NCI-H1048 (cell line): Measurements from ENCODE around the gene ZNF577.
A peak's percentile ranks its signal among the peaks of the same experiment; 100 is the strongest.
"Not testable (repeated sequence)": the region's sequence is repeated elsewhere in the genome, so short reads cannot be mapped to it uniquely, and the experiment has no call there.

Experiments used
- DNase-seq: peaks from one replicate; lab custom pipeline; 2025; lab: John Stamatoyannopoulos, UW

Gene ZNF577

DNA sequence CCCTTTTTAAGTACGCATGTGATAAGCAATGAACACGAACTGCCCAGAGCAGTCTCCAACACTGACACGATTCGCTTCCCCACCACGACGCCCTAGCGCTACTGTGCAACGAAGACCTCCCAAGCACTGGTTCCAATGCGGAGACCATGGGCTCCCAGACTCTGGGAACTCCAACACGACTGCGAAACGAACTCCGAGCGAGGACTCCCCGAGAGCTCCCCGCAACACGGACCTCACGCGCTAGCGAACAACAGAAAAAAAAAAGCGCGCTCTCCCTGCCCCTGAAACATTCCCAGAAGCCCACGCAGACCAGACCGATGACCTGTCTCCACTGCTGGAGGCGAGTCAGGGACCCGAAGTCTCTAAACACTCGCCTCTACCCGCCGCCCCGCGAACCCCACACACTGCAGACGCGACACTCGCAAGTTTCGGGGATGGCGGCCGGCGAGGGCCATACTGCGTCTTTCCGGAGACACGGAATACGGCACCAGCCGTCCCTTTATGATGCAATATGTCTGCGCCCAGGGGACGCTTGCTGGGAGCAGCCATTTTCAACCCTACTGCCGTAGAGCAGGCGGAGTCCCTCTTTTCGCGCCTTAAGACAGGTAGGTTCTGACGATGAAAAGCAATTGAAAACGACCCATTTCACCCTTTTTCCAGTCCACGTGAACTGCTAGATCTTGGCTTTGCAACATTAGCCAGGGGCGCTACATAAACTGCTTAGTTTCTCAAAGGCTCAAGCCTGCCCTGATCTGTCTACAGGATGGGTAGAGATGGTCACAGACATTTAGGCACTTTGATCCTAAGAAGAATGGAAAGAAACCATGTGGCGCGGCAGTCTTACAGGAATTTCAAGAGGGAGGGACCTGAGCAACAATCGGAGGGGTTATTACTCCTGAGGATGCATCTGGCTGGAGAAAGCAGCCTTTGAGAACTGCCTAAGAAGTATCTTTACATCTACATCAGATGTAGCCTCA, at the start of gene ZNF577:
Gene ZNF577 (minus strand): TSS at position 430 of the 977 bp plus-strand sequence. CDS start 7,569 bp downstream, outside the sequence.
- DNase-seq, result no peak

- no peak for DNase-seq
These were observed 44.2 kb upstream of the ZNF577 start for GRCh38 chr19:51931921-51932320.

DNA sequence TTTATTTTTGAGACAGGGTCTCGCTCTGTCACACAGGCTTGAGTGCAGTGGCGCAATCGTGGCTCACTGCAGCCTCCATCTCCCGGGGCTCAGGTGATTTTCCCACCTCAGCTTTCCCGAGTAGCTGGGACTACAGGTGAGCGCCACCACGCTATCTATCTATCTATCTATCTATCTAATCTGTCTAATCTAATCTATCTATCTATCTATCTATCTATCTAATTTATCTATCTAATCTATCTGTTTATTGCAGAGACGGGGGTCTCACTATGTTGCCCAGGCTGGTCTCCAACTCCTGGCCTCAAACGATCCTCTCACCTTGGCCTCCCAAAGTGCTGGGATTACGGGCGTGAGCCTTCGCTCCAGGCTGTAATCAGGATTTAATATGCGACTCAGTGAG, 40.1 kb upstream of the ZNF577 start:
- no peak for DNase-seq

GRCh38 chr19:51926784-51927741, 39.3 kb upstream of the ZNF577 start, which contains the start of gene ZNF613:
Gene ZNF613 (plus strand): TSS chr19:51927472. CDS start chr19:51936221, 8,749 bp downstream.
- DNase-seq, result peak; percentile 73

- DNase-seq, result no peak
These were observed 38.7 kb upstream of the ZNF577 start for GRCh38 chr19:51926426-51926783.

- DNase-seq, result no peak
These were observed 34.2 kb upstream of the ZNF577 start for GRCh38 chr19:51921949-51922348.

GRCh38 chr19:51919606-51920005, 31.9 kb upstream of the ZNF577 start:
- no peak for DNase-seq

GRCh38 chr19:51916167-51916566, 28.4 kb upstream of the ZNF577 start:
- DNase-seq, result no peak

GRCh38 chr19:51915324-51915867, 27.6 kb upstream of the ZNF577 start:
- DNase-seq, result no peak

DNA sequence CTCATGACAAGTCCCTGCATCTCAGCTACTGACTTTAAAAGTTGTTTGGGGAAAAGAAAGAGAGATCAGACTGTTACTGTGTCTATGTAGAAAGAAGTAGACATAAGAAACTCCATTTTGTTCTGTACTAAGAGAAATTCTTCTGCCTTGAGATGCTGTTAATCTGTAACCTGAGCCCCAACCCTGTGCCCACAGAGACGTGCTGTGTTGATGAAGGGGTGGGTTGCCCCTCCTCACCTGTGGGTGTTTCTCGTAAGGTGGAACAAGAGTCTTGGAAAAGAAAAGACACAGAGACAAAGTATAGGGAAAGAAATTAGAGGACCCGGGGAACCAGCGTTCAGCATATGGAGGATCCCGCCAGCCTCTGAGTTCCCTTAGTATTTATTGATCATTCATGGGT, 20.2 kb upstream of the ZNF577 start:
- not testable (repeated sequence) for DNase-seq

DNA sequence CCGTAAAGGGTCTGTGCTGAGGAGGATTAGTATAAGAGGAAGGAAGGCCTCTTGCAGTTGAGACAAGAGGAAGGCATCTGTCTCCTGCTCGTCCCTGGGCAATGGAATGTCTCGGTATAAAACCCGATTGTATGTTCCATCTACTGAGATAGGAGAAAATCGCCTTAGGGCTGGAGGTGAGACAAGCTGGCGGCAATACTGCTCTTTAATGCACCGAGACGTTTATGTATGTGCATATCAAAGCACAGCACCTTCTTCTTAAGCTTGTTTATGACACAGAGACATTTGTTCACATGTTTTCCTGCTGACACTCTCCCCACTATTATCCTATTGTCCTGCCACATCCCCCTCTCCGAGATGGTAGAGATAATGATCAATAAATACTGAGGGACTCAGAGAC, 18.4 kb upstream of the ZNF577 start:
- DNase-seq, result not testable (repeated sequence)

DNA sequence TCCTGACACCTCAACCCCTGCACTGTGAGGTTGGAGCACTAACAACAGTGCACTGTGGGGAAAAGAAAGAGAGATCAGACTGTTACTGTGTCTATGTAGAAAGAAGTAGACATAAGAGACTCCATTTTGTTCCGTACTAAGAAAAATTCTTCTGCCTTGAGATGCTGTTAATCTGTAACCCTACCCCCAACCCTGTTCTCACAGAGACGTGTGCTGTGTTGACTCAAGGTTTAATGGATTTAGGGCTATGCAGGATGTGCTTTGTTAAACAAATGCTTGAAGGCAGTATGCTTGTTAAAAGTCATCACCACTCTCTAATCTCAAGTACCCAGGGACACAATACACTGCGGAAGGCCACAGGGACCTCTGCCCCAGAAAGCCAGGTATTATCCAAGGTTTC, 17.9 kb upstream of the ZNF577 start:
- DNase-seq, result not testable (repeated sequence)

GRCh38 chr19:51905206-51905605, 17.5 kb upstream of the ZNF577 start:
- no peak for DNase-seq

DNA sequence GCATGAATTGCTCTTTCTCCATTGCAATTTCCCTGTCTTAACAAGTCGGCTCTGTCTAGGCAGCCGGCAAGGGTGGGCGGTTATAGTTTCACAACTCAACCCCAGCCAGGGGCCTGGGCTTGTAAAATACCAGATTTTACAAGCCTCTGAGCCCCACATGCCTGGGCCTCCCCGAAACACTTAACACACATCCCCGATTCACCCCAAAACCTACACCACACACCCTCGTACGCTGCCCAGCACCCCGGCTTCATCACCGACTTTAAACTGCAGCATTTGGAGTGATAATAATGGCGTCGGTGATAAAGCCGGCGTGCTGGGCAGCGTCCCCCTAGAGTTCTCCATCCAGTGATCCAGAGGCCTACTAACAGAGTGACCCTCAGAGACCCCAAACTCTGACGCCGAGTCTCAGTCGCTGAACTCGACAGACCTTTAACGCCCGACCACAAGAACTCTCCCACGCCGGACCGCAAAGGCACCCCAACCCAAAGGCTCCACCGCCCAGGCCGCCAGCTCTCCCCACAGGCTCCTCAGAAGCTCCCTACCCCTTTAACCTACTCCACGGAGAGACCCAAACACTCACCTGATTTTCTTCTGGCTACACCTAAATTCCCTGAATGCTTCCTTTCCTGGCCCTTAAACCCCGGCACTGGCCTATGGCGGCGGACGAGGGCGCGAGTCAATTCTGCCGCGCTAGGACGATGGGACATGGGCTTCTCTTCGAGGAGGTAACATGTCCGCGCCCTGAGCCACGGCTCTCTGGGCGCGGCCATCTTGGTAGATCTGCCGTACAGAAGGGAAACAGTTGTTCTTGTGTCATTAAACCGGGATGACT, 16.8 kb upstream of the ZNF577 start, which contains the start of gene ZNF649:
Gene ZNF649 (minus strand): TSS at position 687 of the 835 bp plus-strand sequence. CDS start 4,910 bp downstream, outside the sequence.
- peak; percentile 53 for DNase-seq

GRCh38 chr19:51903192-51903591, 15.4 kb upstream of the ZNF577 start:
- no peak for DNase-seq

- no peak for DNase-seq
These were observed 14.1 kb upstream of the ZNF577 start for GRCh38 chr19:51901860-51902259.

- DNase-seq, result no peak
These were observed 3.5 kb upstream of the ZNF577 start for GRCh38 chr19:51891193-51891747.

- no peak for DNase-seq
These were observed 2.2 kb upstream of the ZNF577 start for GRCh38 chr19:51889934-51890333.

- DNase-seq, result no peak
These were observed 3.0 kb downstream of the ZNF577 start for GRCh38 chr19:51884713-51885112.

- DNase-seq, result no peak
These were observed 5.2 kb downstream of the ZNF577 start for GRCh38 chr19:51882518-51882917.

- no peak for DNase-seq
These were observed 14.7 kb downstream of the ZNF577 start for GRCh38 chr19:51873097-51873496.
